ENCODE results near the gene MUL1. TPM values are rescaled to one million over a fixed set of nuclear protein-coding genes. Genes with fewer than 3 reads are reported as not detected.

MUL1 gene
- 10 to 100 TPM; 29.9 to 42.1 (median 38.7) TPM for total RNA-seq
- 22.1 TPM for polyA plus RNA-seq
- long read RNA-seq, donor 1, transcript MUL1-201 (4 exons, 2,438 nt): major isoform, 170 of 181 reads
- long read RNA-seq, donor 1, partial matches to known transcripts: 2 of 181 reads
- long read RNA-seq, donor 1, other reads (novel, unspliced or antisense): 9 of 181 reads
- long read RNA-seq, donor 2, transcript MUL1-201 (4 exons, 2,438 nt): major isoform, 61 of 63 reads
- long read RNA-seq, donor 2, partial matches to known transcripts: 0 of 63 reads
- long read RNA-seq, donor 2, other reads (novel, unspliced or antisense): 2 of 63 reads
- long read RNA-seq, donor 3, transcript MUL1-201 (4 exons, 2,438 nt): major isoform, 401 of 437 reads
- long read RNA-seq, donor 3, partial matches to known transcripts: 6 of 437 reads
- long read RNA-seq, donor 3, other reads (novel, unspliced or antisense): 30 of 437 reads
- long read RNA-seq, donor 4, transcript MUL1-201 (4 exons, 2,438 nt): major isoform, 70 of 76 reads
- long read RNA-seq, donor 4, partial matches to known transcripts: 6 of 76 reads
- long read RNA-seq, donor 4, other reads (novel, unspliced or antisense): 0 of 76 reads

DNA sequence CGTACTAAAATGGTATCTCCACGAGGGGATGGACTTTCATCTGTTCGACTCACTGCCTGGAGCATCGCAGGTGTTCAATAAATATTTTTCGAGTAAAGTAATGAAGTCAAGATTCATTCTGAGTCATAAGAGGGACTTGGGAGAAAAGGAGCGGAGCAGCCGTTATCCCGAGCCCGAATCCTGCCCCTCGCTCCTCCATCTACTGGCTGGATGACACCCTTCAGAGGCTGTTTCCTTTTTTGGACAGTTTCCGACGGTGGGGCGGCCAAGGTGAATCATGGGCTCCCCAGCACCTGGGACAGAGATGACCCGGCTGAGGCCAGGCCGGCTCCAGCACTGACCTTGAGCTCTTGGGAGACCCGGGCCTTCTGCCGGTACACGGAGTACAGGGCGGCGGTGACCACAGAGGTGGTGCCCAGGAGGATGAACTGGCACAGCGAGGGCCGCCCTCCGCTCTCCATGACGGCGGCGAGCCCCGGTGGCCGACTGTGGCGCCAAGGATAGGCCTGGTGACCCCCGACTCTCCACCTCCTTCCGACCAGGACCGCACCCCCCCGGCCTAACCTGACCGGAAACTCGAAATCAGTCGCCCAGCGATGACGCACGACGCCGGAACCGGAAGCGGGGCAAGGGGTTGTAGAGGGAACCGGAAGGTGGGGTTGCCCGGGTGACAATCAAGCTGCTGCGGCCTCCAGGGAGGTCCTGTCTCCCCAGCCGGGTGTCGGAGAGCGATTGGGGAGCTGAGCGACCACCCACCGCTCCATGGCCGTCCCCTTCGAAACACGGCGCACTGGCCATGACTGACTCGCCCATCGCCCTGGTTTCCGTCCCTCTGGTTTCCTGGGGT lies at the start of gene MUL1:
TSS of gene MUL1 (minus strand) at position 588 of the 847 bp plus-strand sequence. CDS start at position 461, 127 bp downstream.
- peak; percentile 98 for ATAC-seq
- Histone ChIP-seq H3K27me3 (ENCODE audit: control insufficient read depth, insufficient read depth) (no peaks in the 10 kb centered on the region), H3K4me1 (ENCODE audit: control insufficient read depth, insufficient read depth, low read length) (peaks cover 2% of the 10 kb centered on the region), H3K4me3 (ENCODE audit: low read length) (peak within 1 kb of the TSS; percentile 89), H3K9me3 (ENCODE audit: control insufficient read depth, low read length) (no peaks in the 10 kb centered on the region), H3K27ac (ENCODE audit: low read length) (peak within 1 kb of the TSS; percentile 58)
- peak; percentile 97 to 98 (median 98) for DNase-seq
- WGBS: under 1% methylated on average over 58 of the region's 58 CpGs
- intact Hi-C loops (cut with DNase I): no loop called here

DNA sequence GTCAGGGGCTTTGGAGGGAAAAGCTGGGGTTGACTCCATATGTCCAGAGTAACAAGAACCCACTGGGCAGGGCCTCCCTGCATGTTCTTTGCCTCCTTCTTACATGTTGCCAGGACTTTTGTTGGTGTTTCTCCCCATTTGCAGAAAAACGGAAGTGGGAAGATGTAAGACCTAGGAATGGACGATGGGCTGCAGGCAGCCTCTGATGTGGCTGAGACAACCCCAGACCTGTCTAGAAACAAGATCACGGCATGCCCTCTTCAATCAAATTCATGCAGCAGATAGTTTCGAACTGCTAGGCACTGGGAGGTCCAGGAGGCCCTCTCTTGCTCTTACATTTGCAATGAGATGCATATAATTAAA lies 47.8 kb upstream of the MUL1 start:
- H3K4me1 ChIP-seq (ENCODE audit: control insufficient read depth, insufficient read depth, low read length): peaks cover 8% of the 10 kb centered on the region
- WGBS: 72% methylated on average over 4 of the region's 4 CpGs
- DNase-seq: no peak
- H3K9me3 ChIP-seq (ENCODE audit: control insufficient read depth, low read length): no peaks in the 10 kb centered on the region
- no peak overlapping the region for H3K4me3 ChIP-seq (ENCODE audit: low read length)
- intact Hi-C loops (cut with DNase I): no loop called here
- H3K27me3 ChIP-seq (ENCODE audit: control insufficient read depth, insufficient read depth): no peaks in the 10 kb centered on the region
- ATAC-seq: no peak
- no peak overlapping the region for H3K27ac ChIP-seq (ENCODE audit: low read length)

GRCh38 chr1:20555025-20555757 lies 47.2 kb upstream of the MUL1 start:
- 35% methylated on average over 7 of the region's 7 CpGs for WGBS
- H3K9me3 ChIP-seq (ENCODE audit: control insufficient read depth, low read length): no peaks in the 10 kb centered on the region
- H3K27ac ChIP-seq (ENCODE audit: low read length): no peak overlapping the region
- peak in 2 of 3 donors; percentile 55 to 61 for DNase-seq
- no peak overlapping the region for H3K4me3 ChIP-seq (ENCODE audit: low read length)
- peak in 1 of 2 donors; percentile 17 for ATAC-seq
- H3K4me1 ChIP-seq (ENCODE audit: control insufficient read depth, insufficient read depth, low read length): peaks cover 8% of the 10 kb centered on the region
- no peaks in the 10 kb centered on the region for H3K27me3 ChIP-seq (ENCODE audit: control insufficient read depth, insufficient read depth)
- intact Hi-C loops (cut with DNase I): no loop called here

DNA sequence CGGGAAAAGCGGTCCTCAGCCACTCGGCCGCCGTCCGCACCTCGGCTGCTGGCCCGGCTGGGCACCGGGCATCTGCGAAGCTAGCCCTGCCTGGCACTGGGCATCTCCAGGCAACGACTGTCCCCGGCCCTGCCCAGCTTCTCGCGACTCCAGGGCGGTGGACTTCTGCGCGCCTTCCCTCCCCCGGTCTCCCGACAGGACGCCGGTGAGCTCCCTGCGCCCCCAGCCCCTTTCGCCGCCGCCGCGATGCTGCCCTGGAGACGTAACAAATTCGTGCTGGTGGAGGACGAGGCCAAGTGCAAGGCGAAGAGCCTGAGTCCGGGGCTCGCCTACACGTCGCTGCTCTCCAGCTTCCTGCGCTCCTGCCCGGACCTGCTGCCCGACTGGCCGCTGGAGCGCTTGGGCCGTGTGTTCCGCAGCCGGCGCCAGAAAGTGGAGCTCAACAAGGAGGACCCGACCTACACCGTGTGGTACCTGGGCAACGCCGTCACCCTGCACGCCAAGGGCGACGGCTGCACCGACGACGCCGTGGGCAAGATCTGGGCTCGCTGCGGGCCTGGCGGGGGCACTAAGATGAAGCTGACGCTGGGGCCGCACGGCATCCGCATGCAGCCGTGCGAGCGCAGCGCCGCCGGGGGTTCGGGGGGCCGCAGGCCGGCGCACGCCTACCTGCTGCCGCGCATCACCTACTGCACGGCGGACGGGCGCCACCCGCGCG lies 44.9 kb upstream of the MUL1 start:
- WGBS: 2% methylated on average over 82 of the region's 82 CpGs
- ATAC-seq: peak; percentile 3 to 19

DNA sequence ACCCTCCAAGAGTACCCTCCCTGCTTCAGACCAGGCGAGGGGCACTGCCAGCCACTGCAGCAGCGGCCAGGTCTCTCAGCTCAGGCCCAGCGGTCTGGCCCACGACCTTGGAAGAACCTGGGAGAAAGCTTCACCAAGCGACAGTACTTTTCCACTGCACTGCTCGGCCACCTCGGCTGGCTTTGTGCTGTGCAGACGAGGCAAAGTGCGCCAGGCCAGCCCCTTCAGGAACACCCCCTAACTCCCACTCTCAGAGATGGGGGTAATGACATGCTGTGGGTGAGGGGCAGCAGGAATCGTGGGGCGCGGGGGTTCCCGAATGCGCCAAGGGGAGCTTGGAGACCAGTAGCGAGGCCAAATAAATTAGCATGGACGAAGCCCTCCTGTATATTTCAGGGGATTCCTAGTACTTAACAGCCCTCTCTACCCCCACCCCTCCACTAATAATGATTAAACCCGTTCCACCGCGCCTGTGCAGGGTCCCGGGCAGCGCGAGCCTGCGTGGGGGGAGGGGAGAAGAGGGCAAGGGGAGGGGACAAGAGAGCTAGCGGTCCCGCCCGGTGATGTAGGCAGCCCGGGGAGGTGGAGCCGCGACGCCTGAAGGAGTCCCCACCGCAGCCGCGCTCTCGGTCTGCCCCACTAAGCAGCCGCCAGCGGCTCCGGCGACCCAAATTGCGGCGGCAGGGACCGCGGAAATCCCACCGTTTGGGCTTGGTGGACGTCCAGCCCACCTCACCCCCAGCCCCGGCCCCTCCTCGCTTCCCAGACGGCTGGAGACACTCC lies 44.2 kb upstream of the MUL1 start, which contains the start of gene FAM43B:
TSS of gene FAM43B (plus strand) at position 629 of the 783 bp plus-strand sequence. CDS start 401 bp downstream, outside the sequence.
- 2% methylated on average over 47 of the region's 47 CpGs for WGBS
- no peaks in the 10 kb centered on the region for H3K27me3 ChIP-seq (ENCODE audit: control insufficient read depth, insufficient read depth)

More for the DNA sequence above, 44.9 kb upstream of the MUL1 start:
- intact Hi-C loops (cut with DNase I): no loop called here
- H3K27ac ChIP-seq (ENCODE audit: low read length): no peak overlapping the region
- H3K4me3 ChIP-seq (ENCODE audit: low read length): peak overlapping the region; percentile 39
- H3K9me3 ChIP-seq (ENCODE audit: control insufficient read depth, low read length): no peaks in the 10 kb centered on the region
- no peaks in the 10 kb centered on the region for H3K27me3 ChIP-seq (ENCODE audit: control insufficient read depth, insufficient read depth)
- DNase-seq: peak in 2 of 3 donors; percentile 26 to 60
- peaks cover 8% of the 10 kb centered on the region for H3K4me1 ChIP-seq (ENCODE audit: control insufficient read depth, insufficient read depth, low read length)

DNA sequence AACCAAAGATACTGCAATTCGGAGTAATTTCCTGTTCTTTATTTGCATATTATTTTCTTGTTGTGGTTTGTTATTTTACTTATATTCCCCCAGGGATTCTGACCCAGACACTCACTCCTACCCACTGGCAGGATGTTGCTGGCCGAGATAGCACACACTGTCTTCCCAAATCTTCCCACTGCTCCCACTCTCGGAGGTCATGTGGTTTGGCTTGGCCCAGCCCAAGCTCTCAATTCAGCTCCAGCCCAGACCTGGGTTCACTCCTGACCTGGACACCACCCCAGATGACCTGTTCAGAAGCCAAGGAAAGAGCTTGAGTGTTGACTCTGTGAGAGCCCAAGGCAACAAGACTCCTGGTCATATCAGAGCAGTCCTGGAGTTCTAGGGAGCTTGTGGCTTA lies 43.2 kb upstream of the MUL1 start:
- Histone ChIP-seq H3K4me1 (ENCODE audit: control insufficient read depth, insufficient read depth, low read length) (peaks cover 8% of the 10 kb centered on the region), H3K27ac (ENCODE audit: low read length) (no peak overlapping the region), H3K27me3 (ENCODE audit: control insufficient read depth, insufficient read depth) (no peaks in the 10 kb centered on the region), H3K4me3 (ENCODE audit: low read length) (no peak overlapping the region), H3K9me3 (ENCODE audit: control insufficient read depth, low read length) (no peaks in the 10 kb centered on the region)
- WGBS: 26% methylated on average over 3 of the region's 3 CpGs
- intact Hi-C loops (cut with DNase I): no loop called here
- peak in 1 of 2 donors; percentile 10 for ATAC-seq
- DNase-seq: no peak

More for the DNA sequence above, 44.2 kb upstream of the MUL1 start, which contains the start of gene FAM43B:
- Histone ChIP-seq H3K9me3 (ENCODE audit: control insufficient read depth, low read length) (no peaks in the 10 kb centered on the region), H3K27ac (ENCODE audit: low read length) (peak within 1 kb of the TSS; percentile 63), H3K4me1 (ENCODE audit: control insufficient read depth, insufficient read depth, low read length) (peaks cover 8% of the 10 kb centered on the region), H3K4me3 (ENCODE audit: low read length) (peak within 1 kb of the TSS; percentile 39)
- intact Hi-C loops (cut with DNase I): no loop called here
- peak; percentile 95 to 96 for ATAC-seq
- DNase-seq: peak; percentile 92 to 96 (median 95)

GRCh38 chr1:20546637-20547036 lies 38.7 kb upstream of the MUL1 start:
- Histone ChIP-seq H3K27me3 (ENCODE audit: control insufficient read depth, insufficient read depth) (no peaks in the 10 kb centered on the region), H3K9me3 (ENCODE audit: control insufficient read depth, low read length) (no peaks in the 10 kb centered on the region), H3K4me3 (ENCODE audit: low read length) (no peak overlapping the region), H3K27ac (ENCODE audit: low read length) (no peak overlapping the region), H3K4me1 (ENCODE audit: control insufficient read depth, insufficient read depth, low read length) (no peaks in the 10 kb centered on the region)
- ATAC-seq (no peak), DNase-seq (no peak)
- intact Hi-C loops (cut with DNase I): no loop called here
- 89% methylated on average over 3 of the region's 3 CpGs for WGBS

DNA sequence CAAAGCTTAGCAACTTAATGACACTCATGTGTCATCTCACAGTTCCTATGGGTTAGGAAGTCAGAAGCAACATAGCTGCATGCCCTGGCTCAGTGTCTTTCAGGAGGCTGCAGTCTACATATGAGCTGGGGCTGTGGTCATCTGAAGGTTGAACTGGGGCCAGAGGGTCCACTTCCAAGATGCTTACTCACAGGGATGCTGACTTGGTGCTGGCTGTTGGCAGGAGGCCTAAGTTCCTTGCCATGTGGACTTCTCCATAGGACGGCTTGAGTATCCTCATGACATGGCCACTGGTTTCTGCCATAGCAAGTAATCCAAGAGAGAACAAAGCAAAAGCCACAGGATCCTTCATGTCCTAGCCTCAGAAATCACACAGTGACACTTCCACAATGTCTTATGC lies 32.3 kb upstream of the MUL1 start:
- DNase-seq (no peak), ATAC-seq (no peak)
- H3K27me3 ChIP-seq (ENCODE audit: control insufficient read depth, insufficient read depth): no peaks in the 10 kb centered on the region
- H3K27ac ChIP-seq (ENCODE audit: low read length): no peak overlapping the region
- H3K4me3 ChIP-seq (ENCODE audit: low read length): no peak overlapping the region
- intact Hi-C loops (cut with DNase I): no loop called here
- WGBS: 65% methylated on average over 1 of the region's 1 CpG
- no peaks in the 10 kb centered on the region for H3K4me1 ChIP-seq (ENCODE audit: control insufficient read depth, insufficient read depth, low read length)
- no peaks in the 10 kb centered on the region for H3K9me3 ChIP-seq (ENCODE audit: control insufficient read depth, low read length)

DNA sequence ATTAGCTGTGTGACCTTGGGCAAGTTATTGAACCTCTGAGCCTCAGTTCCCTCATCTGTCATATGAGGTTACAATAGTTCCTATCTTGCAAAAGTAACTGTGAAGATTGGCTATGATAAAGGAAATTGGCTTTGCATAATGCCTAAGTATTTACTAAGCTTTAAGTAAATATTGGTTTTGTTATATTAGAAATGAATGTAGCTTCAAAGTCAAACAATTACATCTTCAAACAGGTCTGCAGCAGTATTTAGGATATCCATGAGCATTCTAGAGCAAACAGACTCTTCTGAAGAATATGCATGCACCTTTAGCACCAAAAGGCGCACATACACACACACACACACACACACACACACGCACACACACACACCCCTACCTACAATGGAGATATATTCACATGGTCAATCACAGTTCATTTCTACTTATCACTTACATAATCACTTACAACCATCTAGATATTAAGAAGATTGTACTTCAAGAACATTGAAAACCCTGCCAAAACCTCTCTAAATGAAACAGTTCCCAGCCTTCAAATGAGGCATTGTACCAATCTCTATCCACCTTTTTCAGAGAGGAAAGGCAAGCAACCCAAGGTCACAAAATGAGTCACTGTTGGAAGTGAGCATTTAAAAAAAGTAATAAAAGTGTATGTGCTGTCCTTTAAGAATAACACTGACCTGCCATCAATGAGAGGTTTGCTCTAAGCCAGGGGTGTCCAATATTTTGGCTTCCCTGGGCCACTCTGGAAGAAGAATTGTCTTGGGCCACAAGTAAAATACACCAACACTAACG lies 31.0 kb upstream of the MUL1 start:
- ATAC-seq: no peak
- DNase-seq: no peak
- Histone ChIP-seq H3K9me3 (ENCODE audit: control insufficient read depth, low read length) (no peaks in the 10 kb centered on the region), H3K4me1 (ENCODE audit: control insufficient read depth, insufficient read depth, low read length) (peaks cover 3% of the 10 kb centered on the region), H3K27ac (ENCODE audit: low read length) (no peak overlapping the region), H3K4me3 (ENCODE audit: low read length) (no peak overlapping the region), H3K27me3 (ENCODE audit: control insufficient read depth, insufficient read depth) (no peaks in the 10 kb centered on the region)
- intact Hi-C loops (cut with DNase I): no loop called here
- 82% methylated on average over 3 of the region's 3 CpGs for WGBS

All from right cardiac atrium (tissue), 5 donors.